ENCODE results near the gene GYG2.

GRCh38 chrX:2926664-2927275, 98.0 kb downstream of the GYG2 start:
- TF ChIP-seq EP300 (IDR thresholded peaks at IDR 0.05): no peak
- TF ChIP-seq POLR2A (IDR thresholded peaks at IDR 0.05): no peak
